ENCODE results near the gene C15orf62. TPM values are rescaled to one million over a fixed set of nuclear protein-coding genes. Genes with fewer than 3 reads are reported as not detected.

The C15orf62 gene
- total RNA-seq, 2 donors from 2014 or later, result 0.51 to 1.3 TPM

DNA sequence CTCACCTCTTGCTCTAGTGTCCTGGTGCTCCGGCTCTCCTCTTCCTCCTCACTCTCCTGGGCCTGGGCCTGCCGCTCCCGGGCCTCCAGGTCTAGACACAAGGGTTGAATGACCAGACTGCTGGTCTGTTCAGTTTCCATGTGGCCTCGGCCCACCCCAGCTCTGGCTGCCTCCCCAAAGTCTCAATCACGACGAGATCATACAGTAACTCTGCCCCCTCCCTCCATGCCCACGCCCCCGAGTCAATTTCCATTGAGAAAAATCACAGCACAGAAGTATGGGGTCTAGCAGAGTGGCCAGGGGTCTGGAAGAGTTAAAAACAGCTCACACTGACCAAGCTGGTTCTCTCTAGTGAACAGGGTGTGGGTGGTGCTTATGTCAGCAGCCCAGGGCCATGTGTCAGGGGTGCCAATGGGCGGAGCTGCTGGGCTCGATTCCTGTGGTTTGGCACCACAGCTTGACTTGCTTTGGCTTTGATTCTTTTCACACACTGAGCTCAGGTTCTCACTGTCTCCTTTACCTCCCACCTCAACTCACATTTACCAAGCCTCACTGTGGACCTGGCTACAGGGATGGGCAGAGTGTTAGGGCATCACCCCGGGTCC, 6.9 kb downstream of the C15orf62 start:
- TF ChIP-seq POLR2A (IDR thresholded peaks at IDR 0.05) (peak; percentile 62), POLR2AphosphoS5 (IDR thresholded peaks at IDR 0.05) (peak; percentile 92)
- TF ChIP-seq, protein P1, sequence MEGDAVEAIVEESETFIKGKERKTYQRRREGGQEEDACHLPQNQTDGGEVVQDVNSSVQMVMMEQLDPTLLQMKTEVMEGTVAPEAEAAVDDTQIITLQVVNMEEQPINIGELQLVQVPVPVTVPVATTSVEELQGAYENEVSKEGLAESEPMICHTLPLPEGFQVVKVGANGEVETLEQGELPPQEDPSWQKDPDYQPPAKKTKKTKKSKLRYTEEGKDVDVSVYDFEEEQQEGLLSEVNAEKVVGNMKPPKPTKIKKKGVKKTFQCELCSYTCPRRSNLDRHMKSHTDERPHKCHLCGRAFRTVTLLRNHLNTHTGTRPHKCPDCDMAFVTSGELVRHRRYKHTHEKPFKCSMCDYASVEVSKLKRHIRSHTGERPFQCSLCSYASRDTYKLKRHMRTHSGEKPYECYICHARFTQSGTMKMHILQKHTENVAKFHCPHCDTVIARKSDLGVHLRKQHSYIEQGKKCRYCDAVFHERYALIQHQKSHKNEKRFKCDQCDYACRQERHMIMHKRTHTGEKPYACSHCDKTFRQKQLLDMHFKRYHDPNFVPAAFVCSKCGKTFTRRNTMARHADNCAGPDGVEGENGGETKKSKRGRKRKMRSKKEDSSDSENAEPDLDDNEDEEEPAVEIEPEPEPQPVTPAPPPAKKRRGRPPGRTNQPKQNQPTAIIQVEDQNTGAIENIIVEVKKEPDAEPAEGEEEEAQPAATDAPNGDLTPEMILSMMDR (IDR thresholded peaks at IDR 0.05), result no peak
- intact Hi-C loops (cut with DNase I), result no loop called here
- no peaks in the 10 kb centered on the region for H3K27me3 ChIP-seq (replicated peaks; ENCODE audit: insufficient read depth)
- H3K4me1 ChIP-seq (replicated peaks), result peaks cover 6% of the 10 kb centered on the region
- no peaks in the 10 kb centered on the region for H3K9me3 ChIP-seq
- H3K4me3 ChIP-seq, result no peak overlapping the region
- peaks cover 4% of the 10 kb centered on the region in 2 donors for H3K36me3 ChIP-seq
- peak; percentile 93 for DNase-seq (ENCODE audit: low spot score)
- H3K27ac ChIP-seq, result peak overlapping the region; percentile 72 to 77
- 68% methylated on average over 11 of the region's 11 CpGs for WGBS

DNA sequence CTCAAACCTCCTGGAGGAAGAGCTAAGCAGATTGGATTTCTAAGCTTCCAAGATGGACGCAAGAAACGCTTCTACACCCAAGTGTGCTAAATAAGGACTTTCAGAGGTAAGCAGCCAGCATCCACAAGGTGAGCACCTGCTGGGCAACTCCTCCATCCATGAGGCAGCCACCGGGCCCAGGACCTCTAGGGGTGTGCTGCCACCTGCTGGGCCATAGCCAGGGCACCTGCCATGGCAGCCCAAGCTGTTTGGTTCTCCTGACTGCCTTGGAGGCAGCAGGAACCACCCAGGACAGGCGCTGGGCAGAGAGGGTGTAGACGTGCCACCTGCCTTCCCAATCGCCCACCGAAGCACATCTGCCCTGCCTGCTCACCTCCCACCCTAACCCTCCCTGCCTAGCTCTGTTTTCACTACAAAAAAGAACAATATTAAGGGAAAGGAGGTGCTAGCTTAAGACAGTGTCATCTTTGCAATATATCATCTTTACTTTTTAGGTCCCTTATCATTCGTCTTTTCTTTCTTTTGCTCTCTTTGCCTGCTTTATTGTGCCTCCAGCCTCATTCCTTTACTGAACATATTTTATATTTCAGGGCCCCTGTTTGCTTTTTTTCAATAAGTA, 12.9 kb downstream of the C15orf62 start:
- intact Hi-C loops (cut with DNase I), result no loop called here
- Histone ChIP-seq H3K9me3 (no peaks in the 10 kb centered on the region), H3K27me3 (replicated peaks; ENCODE audit: insufficient read depth) (no peaks in the 10 kb centered on the region), H3K27ac (no peak overlapping the region), H3K4me3 (no peak overlapping the region), H3K4me1 (replicated peaks) (peaks cover 16% of the 10 kb centered on the region), H3K36me3 (peaks cover 0 to 4% of the 10 kb centered on the region in 2 donors)
- WGBS, result 51% methylated on average over 8 of the region's 8 CpGs
- no peak for TF ChIP-seq POLR2A (IDR thresholded peaks at IDR 0.05)
- TF ChIP-seq POLR2AphosphoS5 (IDR thresholded peaks at IDR 0.05), result peak; percentile 56
- TF ChIP-seq, protein P1 (IDR thresholded peaks at IDR 0.05), result peak; percentile 44 to 89 (median 76)
- peak; percentile 75 for DNase-seq (ENCODE audit: low spot score)

DNA sequence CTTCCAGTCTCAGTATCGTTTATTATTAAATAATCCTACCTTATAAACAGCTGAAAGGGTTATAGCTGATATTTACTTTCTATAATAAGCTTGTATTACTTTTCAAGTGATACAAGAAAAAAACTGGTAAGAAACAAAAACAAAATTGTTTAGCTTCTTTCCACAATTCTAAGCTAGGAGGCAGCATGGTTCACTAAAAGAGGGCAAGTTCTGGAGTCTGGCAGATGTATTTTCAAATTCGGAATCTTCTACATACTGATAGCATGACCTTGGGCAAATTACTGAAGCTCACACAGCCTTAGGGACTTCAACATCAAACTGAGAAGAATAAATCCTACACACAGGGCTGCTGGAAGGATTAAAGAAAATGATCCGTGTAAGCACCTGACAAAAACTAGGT, 15.4 kb downstream of the C15orf62 start:
- H3K36me3 ChIP-seq, result no peaks in the 10 kb centered on the region
- H3K27ac ChIP-seq, result peak overlapping the region; percentile 80 to 81
- peaks cover 22% of the 10 kb centered on the region for H3K4me1 ChIP-seq (replicated peaks)
- TF ChIP-seq, protein P1 (IDR thresholded peaks at IDR 0.05), result peak in 2 of 4 experiments; percentile 30 to 51
- TF ChIP-seq POLR2AphosphoS5 (IDR thresholded peaks at IDR 0.05), result no peak
- no peaks in the 10 kb centered on the region for H3K9me3 ChIP-seq
- no peak for DNase-seq (ENCODE audit: low spot score)
- 77% methylated on average over 3 of the region's 3 CpGs for WGBS
- intact Hi-C loops (cut with DNase I), result no loop called here
- H3K27me3 ChIP-seq (replicated peaks; ENCODE audit: insufficient read depth), result no peaks in the 10 kb centered on the region
- H3K4me3 ChIP-seq, result no peak overlapping the region

DNA sequence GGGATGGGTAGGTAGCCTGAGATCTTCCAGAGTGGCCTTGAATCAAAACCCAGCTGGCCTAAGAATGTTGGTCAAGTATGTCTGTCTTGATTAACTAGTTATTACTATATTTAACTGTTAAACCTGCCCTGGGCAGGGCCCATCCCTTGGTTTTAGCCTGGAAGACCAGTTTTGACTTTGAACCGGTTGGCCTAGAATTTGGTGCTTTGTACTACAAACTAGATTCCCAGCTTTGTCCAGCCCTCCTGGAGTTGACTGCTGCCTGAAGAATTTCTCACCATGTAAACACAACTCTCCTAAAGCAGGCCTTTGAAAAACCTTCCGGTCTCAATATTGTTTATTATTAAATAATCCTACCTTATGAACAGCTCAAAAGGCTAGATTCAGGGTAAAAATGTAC, 16.0 kb downstream of the C15orf62 start:
- no peak for DNase-seq (ENCODE audit: low spot score)
- Histone ChIP-seq H3K27me3 (replicated peaks; ENCODE audit: insufficient read depth) (no peaks in the 10 kb centered on the region), H3K9me3 (no peaks in the 10 kb centered on the region), H3K36me3 (no peaks in the 10 kb centered on the region), H3K4me1 (replicated peaks) (peaks cover 22% of the 10 kb centered on the region), H3K4me3 (no peak overlapping the region), H3K27ac (peak overlapping the region; percentile 80 to 81)
- TF ChIP-seq POLR2A (IDR thresholded peaks at IDR 0.05) (no peak), POLR2AphosphoS5 (IDR thresholded peaks at IDR 0.05) (no peak)
- TF ChIP-seq, protein P1 (IDR thresholded peaks at IDR 0.05), result no peak
- intact Hi-C loops (cut with DNase I), result no loop called here
- WGBS, result 55% methylated on average over 2 of the region's 2 CpGs

Measured in prostate gland (tissue), 2 donors.